Neural crest cell (in vitro differentiated cells): Measurements from ENCODE around the gene SH3TC1. TPM values are rescaled to one million over a fixed set of nuclear protein-coding genes. Genes with fewer than 3 reads are reported as not detected.

Experiments
- DNase-seq: peaks from one replicate; pipeline ENCODE4 v3.0.0; 2021; ENCODE audit warnings: low read depth, mixed read lengths, low spot score
- H3K27ac Mint-ChIP-seq: one replicate; pipeline ENCODE4 v1.8.0; 2021; ENCODE audit warnings: mild to moderate bottlenecking, mixed read lengths; ENCODE audit not compliant: unreplicated experiment
- H3K27me3 Mint-ChIP-seq: 2 replicates; pipeline ENCODE4 v1.8.0; 2021; ENCODE audit warnings: low read depth, mild to moderate bottlenecking, mixed read lengths
- H3K36me3 Mint-ChIP-seq: 2 replicates; pipeline ENCODE4 v1.8.0; 2021; ENCODE audit warnings: low read depth, mild to moderate bottlenecking, mixed read lengths
- H3K4me1 Mint-ChIP-seq: 2 replicates; pipeline ENCODE4 v1.8.0; 2021; ENCODE audit warnings: mixed read lengths
- H3K4me3 Mint-ChIP-seq: one replicate; pipeline ENCODE4 v1.8.0; 2021; ENCODE audit warnings: mild to moderate bottlenecking, mixed read lengths
- H3K9me3 Mint-ChIP-seq: 2 replicates; pipeline ENCODE4 v1.8.0; 2021; ENCODE audit warnings: mixed read lengths
- total RNA-seq: library from RNA; stranded (reverse); gene quantifications from 2 replicates; pipeline ENCODE4 v1.2.1, GENCODE V29; 2021
- TF ChIP-seq, protein P1 (sequence below): fragments of 200-600 bp; sonication (generic); conservative IDR thresholded peaks from 2 replicates; pipeline ENCODE4 v1.5.0; 2021; ENCODE audit warnings: antibody characterized with exemption, mild to moderate bottlenecking

SH3TC1 gene
- total RNA-seq, 1 donor from 2014 or later, result 2.7 TPM

DNA sequence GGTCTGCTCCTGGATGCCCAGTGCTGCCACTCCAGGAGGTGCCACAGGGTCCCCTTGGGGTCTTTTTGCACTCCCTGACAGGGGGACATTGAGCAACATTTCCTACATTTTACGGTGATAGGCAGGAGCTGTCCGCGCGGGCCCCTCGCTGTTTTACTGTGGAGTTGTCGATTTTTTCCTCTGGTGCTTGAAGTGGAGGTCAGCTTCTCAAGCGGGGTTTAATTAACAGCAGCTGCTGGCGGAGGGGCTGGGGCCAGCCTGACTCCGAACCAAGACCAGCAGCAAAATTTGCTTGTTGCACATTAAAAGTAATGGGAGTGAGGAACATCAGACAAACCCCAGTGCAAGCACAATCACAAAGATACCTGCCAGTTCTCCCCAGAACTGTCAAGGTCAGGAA lies 13.2 kb upstream of the SH3TC1 start:
- Mint-ChIP-seq H3K4me1 (no peaks in the 10 kb centered on the region), H3K9me3 (no peaks in the 10 kb centered on the region), H3K27me3 (no peaks in the 10 kb centered on the region), H3K4me3 (no peak overlapping the region), H3K36me3 (no peaks in the 10 kb centered on the region), H3K27ac (no peak overlapping the region)
- no peak for DNase-seq
- TF ChIP-seq, protein P1, sequence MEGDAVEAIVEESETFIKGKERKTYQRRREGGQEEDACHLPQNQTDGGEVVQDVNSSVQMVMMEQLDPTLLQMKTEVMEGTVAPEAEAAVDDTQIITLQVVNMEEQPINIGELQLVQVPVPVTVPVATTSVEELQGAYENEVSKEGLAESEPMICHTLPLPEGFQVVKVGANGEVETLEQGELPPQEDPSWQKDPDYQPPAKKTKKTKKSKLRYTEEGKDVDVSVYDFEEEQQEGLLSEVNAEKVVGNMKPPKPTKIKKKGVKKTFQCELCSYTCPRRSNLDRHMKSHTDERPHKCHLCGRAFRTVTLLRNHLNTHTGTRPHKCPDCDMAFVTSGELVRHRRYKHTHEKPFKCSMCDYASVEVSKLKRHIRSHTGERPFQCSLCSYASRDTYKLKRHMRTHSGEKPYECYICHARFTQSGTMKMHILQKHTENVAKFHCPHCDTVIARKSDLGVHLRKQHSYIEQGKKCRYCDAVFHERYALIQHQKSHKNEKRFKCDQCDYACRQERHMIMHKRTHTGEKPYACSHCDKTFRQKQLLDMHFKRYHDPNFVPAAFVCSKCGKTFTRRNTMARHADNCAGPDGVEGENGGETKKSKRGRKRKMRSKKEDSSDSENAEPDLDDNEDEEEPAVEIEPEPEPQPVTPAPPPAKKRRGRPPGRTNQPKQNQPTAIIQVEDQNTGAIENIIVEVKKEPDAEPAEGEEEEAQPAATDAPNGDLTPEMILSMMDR, result no peak

DNA sequence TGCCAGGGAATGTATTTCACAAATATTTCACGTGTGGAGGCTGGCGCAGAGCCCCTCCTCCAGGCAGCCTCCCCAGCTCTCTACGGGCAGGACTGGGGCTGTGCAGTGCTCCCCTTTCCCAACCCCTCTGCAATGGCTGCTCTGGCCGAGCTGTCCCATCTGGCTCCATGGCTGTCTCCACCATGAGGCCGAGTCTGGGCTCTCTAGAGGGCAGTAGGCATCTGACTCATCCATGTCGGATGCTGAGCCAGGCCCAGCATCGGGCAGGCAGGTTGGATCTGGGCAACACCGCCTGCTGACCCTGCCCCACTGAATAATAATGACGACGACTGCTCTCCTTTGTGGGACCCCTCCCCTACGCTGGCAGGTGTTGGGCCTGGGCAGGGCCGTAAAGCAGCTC lies 11.0 kb upstream of the SH3TC1 start:
- H3K27me3 Mint-ChIP-seq, result no peaks in the 10 kb centered on the region
- H3K4me1 Mint-ChIP-seq, result peaks cover 5% of the 10 kb centered on the region
- no peak overlapping the region for H3K27ac Mint-ChIP-seq
- H3K36me3 Mint-ChIP-seq, result no peaks in the 10 kb centered on the region
- no peaks in the 10 kb centered on the region for H3K9me3 Mint-ChIP-seq
- no peak overlapping the region for H3K4me3 Mint-ChIP-seq
- TF ChIP-seq, protein P1, result no peak
- no peak for DNase-seq

DNA sequence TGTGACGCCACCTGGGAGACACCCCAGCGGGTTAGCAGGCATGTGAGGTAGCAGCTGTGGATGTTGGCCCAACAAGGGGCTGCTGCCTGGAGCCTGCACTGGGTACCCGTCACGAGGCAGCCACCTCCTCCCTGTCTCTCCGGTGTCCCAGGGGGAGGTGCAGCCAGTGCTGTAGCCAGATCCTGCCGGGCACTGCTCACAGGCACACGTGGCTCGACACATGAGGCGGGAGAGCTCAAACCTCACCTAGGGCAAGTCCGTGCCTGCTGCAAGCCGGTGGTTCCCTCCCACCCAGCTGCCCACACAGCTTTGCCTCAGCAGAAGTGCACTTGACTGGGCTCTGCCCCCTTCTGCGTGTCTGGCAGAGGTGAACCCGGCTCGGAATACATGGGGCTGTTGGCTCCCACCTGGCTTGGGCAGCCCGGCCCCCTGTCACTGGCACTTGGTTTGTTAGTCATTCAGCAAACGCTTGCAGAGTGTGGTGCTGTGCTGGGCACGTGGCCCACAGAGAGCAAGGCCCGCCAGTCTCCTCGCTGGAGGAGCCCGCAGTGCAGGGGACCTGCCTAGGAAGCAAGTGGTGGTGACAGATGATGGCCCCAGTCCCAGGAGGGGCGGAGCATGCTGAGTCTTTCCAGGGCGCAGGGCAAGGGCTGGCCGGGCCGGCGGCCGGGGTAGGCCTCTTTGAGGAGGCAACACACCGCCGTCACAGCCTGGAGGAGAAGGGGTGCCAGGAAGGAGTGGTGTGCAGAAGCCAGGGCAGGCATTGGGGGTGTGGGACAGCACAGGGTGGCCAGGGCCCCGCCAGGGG lies 10.1 kb upstream of the SH3TC1 start:
- no peak for DNase-seq
- Mint-ChIP-seq H3K4me3 (no peak overlapping the region), H3K9me3 (no peaks in the 10 kb centered on the region), H3K27me3 (no peaks in the 10 kb centered on the region), H3K4me1 (peaks cover 5% of the 10 kb centered on the region), H3K27ac (no peak overlapping the region), H3K36me3 (no peaks in the 10 kb centered on the region)
- TF ChIP-seq, protein P1, result no peak

DNA sequence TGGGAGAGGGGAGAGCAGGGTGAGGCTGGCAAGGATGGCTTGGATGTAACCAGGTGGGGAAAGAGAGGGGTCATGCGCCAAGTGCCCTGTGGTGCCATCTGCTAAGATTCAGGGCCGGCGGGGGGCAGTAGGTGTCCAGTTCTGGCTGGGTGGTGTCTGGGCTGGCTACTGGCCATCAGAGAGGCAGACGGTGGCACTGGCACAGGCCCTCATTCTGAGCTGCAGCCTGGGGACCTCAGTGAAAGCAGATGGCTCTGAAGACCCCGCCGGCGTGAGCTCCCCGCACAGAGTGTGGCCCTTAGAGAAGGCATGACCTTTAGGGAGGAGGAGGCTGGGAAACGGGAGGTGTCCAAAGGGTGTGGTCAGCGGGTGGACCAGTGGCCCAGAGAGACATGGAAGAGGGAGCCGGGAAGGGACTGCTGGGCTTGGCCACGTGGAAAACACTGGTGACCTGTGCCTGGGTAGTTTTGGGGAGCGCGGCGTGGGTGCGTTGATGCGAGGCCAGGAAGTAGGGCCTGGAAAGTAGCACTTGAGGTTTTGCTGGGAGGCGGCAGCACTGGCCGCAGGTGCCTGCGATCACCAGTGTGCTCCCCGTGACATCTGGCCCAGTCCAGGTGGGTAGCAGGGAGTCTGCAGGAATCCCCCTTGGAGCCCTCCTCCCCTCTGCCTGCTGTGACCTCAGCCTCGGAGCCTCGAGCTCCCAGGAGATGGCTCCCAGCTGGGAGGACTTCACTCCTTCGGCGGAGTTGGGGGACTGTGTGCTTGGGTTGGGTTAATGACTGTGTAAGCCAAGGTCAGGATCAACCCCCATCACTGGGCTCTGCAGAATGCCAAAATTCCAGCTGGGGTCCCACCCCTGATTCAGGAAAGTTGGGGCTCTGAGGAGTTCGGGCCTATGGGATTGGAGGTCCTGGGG lies 9.3 kb upstream of the SH3TC1 start:
- no peak for DNase-seq
- Mint-ChIP-seq H3K27me3 (no peaks in the 10 kb centered on the region), H3K27ac (no peak overlapping the region), H3K9me3 (no peaks in the 10 kb centered on the region), H3K4me1 (peaks cover 5% of the 10 kb centered on the region), H3K36me3 (no peaks in the 10 kb centered on the region), H3K4me3 (no peak overlapping the region)
- TF ChIP-seq, protein P1, result no peak

DNA sequence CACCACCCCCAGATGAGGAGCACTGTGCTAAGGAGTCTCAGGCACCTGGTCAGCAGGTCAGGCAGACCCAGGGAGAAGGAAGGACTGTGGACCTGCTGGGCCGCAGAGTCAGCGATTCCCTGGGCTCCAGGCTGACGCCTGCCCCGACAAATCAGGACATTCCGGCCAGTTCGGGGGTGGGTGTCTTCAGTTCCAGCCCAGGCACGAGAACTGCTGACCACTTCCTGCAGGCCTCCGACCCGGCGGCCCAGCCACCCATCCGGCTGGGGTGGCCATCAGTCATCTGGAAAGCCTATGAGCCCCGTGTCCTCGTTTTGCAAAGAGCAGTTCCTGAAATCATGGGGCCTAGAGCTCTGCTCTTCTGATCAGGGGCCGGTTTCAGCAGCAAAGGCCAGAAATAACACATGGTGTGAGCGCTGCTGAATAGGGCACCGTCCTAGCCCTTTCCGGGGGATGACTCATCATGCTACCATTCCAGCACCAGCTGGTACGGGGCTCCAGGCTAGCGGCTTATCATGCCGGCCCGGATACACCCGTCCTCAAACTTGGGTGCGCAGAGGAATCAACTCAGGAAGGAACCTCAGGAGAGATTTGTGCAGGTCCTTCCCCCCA lies 7.8 kb upstream of the SH3TC1 start:
- no peak for DNase-seq
- H3K9me3 Mint-ChIP-seq, result no peaks in the 10 kb centered on the region
- H3K27ac Mint-ChIP-seq, result no peak overlapping the region
- H3K4me3 Mint-ChIP-seq, result no peak overlapping the region
- no peaks in the 10 kb centered on the region for H3K27me3 Mint-ChIP-seq
- no peaks in the 10 kb centered on the region for H3K36me3 Mint-ChIP-seq
- peaks cover 5% of the 10 kb centered on the region for H3K4me1 Mint-ChIP-seq
- TF ChIP-seq, protein P1, result no peak
